ENCODE measurements around the gene ANKFN1.

Gene ANKFN1

GRCh38 chr17:56144223-56144622, 9.1 kb upstream of the ANKFN1 start:
- no peak for DNase-seq

- no peak for DNase-seq
Measured at GRCh38 chr17:56146534-56146933, 6.7 kb upstream of the ANKFN1 start.

DNA sequence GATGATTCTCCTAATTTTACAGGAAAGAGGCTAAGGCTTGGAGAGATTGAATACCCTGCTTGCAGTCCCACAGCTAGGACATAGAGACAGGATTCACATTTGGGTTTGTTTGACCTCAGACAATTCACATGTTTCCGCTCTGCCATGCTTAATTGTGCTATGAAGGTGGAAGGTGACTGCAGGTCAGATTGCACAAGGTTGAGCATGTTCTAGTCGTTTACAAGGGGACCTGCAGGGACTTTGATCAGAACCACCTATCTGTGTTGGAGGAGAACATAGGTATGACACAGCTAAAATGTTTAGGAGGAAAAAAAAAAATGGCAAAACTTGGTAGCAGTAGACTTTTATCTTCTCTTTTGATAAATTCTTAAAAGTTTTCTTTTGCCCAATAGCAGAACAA, 4.9 kb upstream of the ANKFN1 start:
- no peak for DNase-seq

GRCh38 chr17:56149266-56150036, 3.8 kb upstream of the ANKFN1 start:
- no peak for DNase-seq

DNA sequence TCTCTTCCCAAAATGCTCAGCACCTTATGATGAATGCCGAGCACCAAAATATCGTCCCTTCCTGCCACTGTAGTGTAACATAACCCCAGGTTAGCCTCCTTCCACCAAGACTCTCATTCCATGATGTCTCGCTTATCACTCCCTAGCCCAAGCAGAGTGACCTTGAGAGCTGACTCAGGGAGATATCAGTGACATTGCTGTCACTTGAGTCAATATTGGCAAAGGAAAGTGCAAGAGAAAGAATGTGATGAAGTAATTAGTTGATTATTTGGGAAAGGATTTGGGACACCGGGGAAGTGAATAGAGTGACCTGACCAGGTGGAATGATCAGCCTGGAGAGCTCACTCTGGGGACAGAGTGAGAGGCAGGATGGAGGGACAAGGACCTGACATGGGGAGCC, 2.6 kb upstream of the ANKFN1 start:
- no peak for DNase-seq

GRCh38 chr17:56157845-56158244, 4.6 kb downstream of the ANKFN1 start:
- DNase-seq = no peak

DNA sequence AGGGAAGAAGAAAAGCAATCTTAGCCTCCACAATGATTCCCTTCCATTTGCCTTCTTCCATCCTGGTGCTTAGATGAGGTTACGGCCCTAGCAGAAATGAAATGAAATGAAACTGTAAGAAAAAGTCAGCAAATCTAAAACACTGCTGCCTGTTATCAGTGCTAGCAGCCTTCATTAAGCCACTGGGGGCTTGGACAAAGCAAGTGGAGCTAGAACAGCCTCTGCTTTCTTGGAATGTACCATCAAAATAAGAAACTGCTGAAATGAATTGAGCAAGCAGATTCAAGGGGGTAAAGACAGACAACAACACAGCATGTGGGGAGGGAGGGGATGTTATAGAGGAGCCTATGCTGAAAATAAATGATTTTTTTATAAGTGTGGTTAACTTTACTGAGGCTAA, 5.1 kb downstream of the ANKFN1 start:
- DNase-seq = no peak

DNA sequence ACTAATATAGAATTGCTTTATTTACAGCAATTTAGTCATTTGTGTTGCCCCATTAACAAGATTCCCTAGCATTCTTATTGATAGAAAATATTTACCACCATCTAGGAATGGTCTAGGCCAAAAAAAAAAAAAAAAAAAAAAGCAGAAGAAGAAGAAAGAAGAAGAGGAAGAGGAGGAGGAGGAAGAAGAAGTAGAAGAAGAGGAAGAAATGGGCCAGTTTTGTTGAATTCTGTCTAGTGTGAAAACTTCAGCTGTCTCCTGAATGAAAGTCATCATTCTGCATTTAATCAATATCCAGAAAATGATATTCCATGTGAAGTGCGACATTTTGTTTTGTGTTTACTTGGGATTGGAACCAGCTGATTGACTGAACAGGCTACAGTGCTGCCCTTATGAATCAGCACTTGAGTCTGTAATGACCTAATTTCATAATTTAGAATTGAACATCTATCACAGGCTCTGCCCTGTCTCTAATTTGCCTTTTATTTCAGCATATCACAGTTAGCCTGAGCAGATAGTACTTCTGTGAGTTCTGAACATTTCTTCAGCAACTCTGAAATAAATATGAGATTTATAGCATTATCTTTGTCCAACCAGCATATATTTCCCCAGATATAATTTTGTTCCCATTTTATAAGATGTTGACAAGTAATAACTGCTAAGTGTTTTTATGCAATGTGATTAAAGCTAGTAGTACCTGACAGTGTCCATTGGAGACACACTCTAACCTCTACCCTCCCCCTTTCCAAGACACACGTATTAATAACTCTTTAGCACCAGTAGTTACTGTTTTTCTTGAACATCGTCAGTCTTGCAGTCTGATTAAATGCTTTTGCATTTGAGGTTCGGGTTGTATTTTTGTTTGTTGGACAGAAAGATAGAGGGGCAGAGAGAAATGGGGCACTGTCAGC, 5.9 kb downstream of the ANKFN1 start:
- DNase-seq = no peak

DNA sequence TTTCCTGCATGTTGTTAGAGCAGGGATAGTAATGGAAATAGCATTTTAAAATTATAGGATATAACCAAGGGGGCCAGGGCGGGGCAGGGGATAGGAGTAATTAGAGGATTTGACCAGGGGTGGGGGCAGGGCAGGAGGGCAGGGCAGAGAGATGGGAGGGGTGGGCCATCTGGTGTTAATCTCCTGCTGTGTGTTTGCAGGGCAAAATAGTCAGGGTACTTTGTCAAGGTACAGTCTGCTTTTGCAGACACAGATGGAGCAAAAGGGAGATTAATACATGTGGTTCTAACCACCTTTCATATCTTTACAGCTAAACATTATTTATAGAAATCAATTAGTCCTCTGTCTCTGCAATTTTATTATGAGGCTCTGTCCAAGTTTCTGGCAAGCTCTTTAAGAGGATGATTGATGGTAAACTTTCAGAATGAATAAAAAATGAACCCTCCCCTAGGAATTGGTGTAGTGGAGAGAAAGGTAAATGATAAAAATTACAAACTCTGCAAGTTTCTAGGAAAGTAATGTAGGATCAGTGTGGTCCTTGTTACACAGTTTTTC, 6.6 kb downstream of the ANKFN1 start:
- no peak for DNase-seq

GRCh38 chr17:56160422-56160821, 7.1 kb downstream of the ANKFN1 start:
- no peak for DNase-seq

GRCh38 chr17:56165072-56165641, 11.9 kb downstream of the ANKFN1 start:
- DNase-seq = no peak

- DNase-seq = no peak
Measured at GRCh38 chr17:56167491-56167890, 14.2 kb downstream of the ANKFN1 start.

DNA sequence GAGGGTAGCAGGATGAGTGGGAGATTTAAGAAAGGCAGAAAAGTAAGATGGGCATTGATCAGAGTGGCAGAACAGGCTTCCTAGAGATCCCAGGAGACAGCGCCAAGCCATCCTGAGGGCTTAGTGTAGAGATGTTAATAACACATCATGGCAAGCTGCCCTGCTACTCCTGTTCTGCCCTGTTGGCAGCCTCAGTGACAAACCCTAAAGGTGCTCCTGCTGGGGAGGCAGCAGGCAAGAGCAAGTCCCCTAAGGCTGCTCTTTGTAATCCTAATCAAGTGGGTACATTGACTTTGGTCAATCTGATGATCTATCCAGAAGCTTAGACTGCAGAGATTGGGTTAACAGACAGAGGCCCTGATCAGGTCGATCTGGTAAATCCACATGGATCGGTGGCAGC, 16.3 kb downstream of the ANKFN1 start:
- DNase-seq = no peak

GRCh38 chr17:56171186-56171959, 18.1 kb downstream of the ANKFN1 start:
- no peak for DNase-seq

DNA sequence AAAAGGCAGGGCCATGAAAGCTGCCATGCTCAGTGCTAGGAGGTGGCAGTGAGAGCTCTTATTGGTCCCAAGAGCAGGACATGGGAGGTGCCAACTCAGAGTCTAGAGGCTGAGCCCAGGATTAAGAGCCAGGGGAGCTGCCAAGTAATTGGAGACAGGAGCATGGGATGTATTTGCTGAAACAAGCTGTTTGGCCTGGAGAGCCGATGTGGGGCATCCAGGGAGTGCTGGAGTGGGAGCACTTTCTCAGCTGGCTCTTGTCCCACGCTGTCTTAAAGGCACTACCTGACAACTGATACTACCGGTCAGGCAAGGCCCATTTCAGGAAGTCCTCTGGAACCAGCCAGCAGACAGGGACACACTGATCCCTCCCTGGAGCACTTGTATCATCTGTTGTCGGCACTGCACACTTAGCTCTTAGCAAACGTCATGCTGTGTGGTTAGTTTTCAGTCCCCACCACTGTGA, 19.3 kb downstream of the ANKFN1 start:
- no peak for DNase-seq

DNA sequence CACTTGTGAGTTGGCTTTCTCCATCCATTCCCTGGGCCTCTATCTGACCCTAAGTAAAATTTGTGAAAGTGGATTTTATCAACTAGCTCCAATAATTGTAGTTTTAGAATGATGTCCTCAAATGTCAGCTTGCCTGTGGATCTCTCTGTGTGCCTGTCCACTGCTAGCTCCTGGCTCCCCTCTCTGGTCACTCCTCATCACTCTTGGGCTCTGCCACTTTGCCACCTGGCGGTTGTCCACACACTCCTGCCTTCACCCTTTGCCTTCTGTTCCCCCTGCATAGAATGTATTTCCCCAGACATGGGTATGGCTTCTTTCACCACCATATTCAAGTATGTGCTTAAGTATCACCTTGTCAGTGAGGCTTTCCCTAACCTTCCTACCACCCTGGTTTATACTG, 19.8 kb downstream of the ANKFN1 start:
- DNase-seq = no peak

DNA sequence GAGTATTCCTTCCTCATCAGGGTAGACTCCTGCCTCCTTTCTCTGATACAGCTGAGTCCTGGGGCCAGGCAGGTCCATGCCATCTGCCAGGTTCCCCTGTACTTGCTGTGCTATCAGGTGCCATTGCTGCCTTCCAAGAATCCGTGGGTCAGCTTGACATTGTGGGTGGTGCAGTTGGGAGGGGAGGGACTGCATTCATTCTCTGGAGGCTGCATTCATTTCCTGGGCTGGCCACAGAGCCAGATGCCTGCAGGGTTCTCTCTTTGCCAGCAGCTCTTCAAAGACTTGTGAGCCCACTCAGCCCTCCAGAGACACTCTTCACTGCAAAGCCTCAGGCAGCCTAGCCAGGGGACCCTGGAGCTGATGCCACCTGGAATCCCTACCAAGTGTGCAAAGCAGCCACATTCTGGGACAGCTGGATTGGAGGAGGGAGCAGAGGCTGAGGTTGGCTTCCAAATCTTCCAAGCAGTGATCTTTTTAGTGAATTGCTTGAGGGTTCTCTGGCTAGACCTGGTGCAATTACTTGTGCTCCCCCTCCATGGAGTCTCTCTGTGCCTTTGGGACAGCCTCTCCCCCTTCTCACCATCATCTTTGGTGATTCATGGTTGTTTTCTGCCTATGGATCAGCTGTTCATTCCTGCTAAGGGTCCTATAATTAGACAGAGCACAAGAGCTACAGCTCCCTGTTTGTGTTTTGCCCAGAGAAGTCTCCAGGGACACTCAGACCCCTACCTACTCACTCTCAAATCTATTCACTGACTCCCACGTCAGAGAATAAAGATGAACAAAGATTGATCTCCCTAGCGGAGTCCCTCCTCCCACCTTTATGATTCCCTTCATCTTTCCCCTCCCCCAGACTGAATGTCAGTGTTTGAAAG, 20.9 kb downstream of the ANKFN1 start:
- no peak for DNase-seq

- DNase-seq = no peak
Measured at GRCh38 chr17:56175299-56175955, 22.2 kb downstream of the ANKFN1 start.

GRCh38 chr17:56176091-56176490, 22.8 kb downstream of the ANKFN1 start:
- no peak for DNase-seq

DNA sequence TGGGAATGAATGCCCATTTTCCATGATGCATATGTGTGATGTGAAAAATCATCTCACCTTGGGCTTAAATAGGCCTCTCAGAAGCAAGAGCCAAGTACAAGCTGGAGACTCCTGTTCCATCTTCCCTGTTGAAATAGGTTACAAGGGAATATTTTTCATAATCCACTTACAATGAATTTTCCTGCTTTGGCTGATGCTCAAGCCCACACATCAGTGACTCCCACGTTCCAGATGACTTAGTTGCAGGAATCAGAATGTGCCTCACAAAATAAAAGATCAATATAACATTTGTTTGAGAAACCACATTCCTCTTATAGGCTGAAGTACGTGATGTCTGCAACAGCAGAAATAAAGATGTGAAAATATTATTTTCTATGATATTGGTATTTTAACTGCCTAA, 24.1 kb downstream of the ANKFN1 start:
- no peak for DNase-seq

DNA sequence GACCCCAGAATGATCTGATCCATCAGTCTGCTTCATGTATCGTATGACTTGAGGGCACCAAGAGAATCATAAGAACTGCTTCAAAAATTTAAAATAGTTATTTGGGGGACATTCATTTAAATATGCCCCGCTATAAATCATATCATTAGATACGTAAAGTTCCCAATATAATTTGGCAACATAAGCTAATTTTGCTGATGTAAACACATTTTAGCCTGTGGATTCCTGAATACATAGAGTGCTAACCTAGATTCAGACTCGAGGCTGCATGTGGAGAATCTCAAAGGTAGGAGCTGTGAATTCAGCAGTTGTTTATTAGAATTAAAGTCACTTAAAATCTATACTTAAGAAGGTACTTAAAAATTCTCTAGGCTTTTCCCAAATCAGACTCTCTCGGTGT, 24.9 kb downstream of the ANKFN1 start:
- DNase-seq = no peak
